Liver (tissue), 3 donors: ENCODE data around the gene FBXO21.

Source experiments
- FOXA1 ChIP-seq: IDR thresholded peaks from 2 replicates; pipeline ENCODE4 v1.6.1; 2016; ENCODE audit warnings: antibody characterized with exemption
- GABPA ChIP-seq, 2 donors: IDR thresholded peaks in 1 of 2; conservative IDR thresholded peaks in 1 of 2; 2 replicates each; pipeline ENCODE4 v1.6.1; 2016; ENCODE audit warnings: antibody characterized with exemption in 2 of 2, mild to moderate bottlenecking in 1 of 2, moderate library complexity in 1 of 2
- HNF4A ChIP-seq, 2 donors: conservative IDR thresholded peaks; 2 replicates each; pipeline ENCODE4 v1.6.1; 2016; ENCODE audit warnings: antibody characterized with exemption in 2 of 2, mild to moderate bottlenecking in 2 of 2
- JUND ChIP-seq, 2 donors: IDR thresholded peaks; 2 replicates each; pipeline ENCODE4 v1.6.1; 2016; ENCODE audit warnings: antibody characterized with exemption in 2 of 2
- MAX ChIP-seq: IDR thresholded peaks from 2 replicates; pipeline ENCODE4 v1.6.1; 2016; ENCODE audit warnings: antibody characterized with exemption
- RAD21 ChIP-seq, 2 donors: IDR thresholded peaks; 2 replicates each; pipeline ENCODE4 v1.6.1; 2016; ENCODE audit warnings: antibody characterized with exemption in 2 of 2, mild to moderate bottlenecking in 2 of 2
- REST ChIP-seq: IDR thresholded peaks from 2 replicates; pipeline ENCODE4 v1.6.1; 2016; ENCODE audit warnings: antibody characterized with exemption, mild to moderate bottlenecking
- TAF1 ChIP-seq: conservative IDR thresholded peaks from 2 replicates; pipeline ENCODE4 v1.6.1; 2016; ENCODE audit warnings: antibody characterized with exemption, mild to moderate bottlenecking
- YY1 ChIP-seq: IDR thresholded peaks from 2 replicates; pipeline ENCODE4 v1.6.1; 2016; ENCODE audit warnings: antibody characterized with exemption, mild to moderate bottlenecking
- TF ChIP-seq, protein P1 (sequence below): fragments of 150-350 bp; IDR thresholded peaks from 2 replicates; pipeline ENCODE4 v1.5.1; 2017; ENCODE audit warnings: improper control_type of control experiment, low read depth, low read length; ENCODE audit not compliant: missing input control
- donor health status: healthy.
- donor health status: healthy.

DNA sequence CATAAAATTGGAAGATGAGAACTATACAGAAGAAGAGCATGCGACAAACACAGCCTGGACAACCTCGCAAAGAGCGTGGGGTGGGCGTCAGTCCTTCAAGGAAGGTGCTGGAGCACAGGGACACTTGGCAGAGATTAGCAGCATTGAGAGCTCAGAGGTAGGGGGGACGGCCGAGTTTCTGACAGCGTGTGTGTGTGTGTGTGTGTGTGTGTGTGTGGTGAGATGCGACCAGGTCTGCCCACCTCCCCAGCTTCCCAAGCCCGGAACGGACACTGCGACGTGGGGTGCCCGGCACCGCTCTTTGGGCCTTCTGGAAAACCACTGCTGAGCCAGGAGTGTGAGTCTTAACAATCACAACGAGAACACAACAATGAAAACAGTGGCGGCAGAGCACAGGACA lies 17.9 kb upstream of the FBXO21 start:
- no peak for TF ChIP-seq RAD21 (IDR thresholded peaks at IDR 0.05)
- no peak for TF ChIP-seq MAX
- TF ChIP-seq, protein P1, sequence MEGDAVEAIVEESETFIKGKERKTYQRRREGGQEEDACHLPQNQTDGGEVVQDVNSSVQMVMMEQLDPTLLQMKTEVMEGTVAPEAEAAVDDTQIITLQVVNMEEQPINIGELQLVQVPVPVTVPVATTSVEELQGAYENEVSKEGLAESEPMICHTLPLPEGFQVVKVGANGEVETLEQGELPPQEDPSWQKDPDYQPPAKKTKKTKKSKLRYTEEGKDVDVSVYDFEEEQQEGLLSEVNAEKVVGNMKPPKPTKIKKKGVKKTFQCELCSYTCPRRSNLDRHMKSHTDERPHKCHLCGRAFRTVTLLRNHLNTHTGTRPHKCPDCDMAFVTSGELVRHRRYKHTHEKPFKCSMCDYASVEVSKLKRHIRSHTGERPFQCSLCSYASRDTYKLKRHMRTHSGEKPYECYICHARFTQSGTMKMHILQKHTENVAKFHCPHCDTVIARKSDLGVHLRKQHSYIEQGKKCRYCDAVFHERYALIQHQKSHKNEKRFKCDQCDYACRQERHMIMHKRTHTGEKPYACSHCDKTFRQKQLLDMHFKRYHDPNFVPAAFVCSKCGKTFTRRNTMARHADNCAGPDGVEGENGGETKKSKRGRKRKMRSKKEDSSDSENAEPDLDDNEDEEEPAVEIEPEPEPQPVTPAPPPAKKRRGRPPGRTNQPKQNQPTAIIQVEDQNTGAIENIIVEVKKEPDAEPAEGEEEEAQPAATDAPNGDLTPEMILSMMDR: no peak
- no peak for TF ChIP-seq YY1
- TF ChIP-seq REST: no peak
- no peak for TF ChIP-seq JUND (IDR thresholded peaks at IDR 0.05)
- no peak for TF ChIP-seq HNF4A (conservative IDR thresholded peaks at IDR 0.05)
- no peak for TF ChIP-seq FOXA1
- TF ChIP-seq GABPA (IDR thresholded peaks at IDR 0.05 in 1 of 2, conservative IDR thresholded peaks at IDR 0.05 in 1 of 2): no peak
- no peak for TF ChIP-seq TAF1
